Choroid plexus epithelial cell (primary cell): ENCODE measurements around the gene FSD1.

Source experiments
- DNase-seq: peaks from one replicate; pipeline ENCODE4 v3.0.0-alpha.2; 2010; ENCODE audit warnings: low read depth
- H3K4me3 ChIP-seq: 2 replicates; pipeline ENCODE4 v1.5.1; 2011; ENCODE audit warnings: low read depth, mild to moderate bottlenecking, control low read depth, low read length, moderate library complexity
- CTCF ChIP-seq: conservative IDR thresholded peaks from 2 replicates; pipeline ENCODE4 v1.5.1; 2011; ENCODE audit warnings: low read depth, mild to moderate bottlenecking, control low read depth, inconsistent platforms, low read length, moderate library complexity

Gene FSD1

GRCh38 chr19:4298810-4299550 is 5.4 kb upstream of the FSD1 start:
- TF ChIP-seq CTCF, result no peak
- no peak overlapping the region for H3K4me3 ChIP-seq
- no peak for DNase-seq

GRCh38 chr19:4300589-4300988 is 3.8 kb upstream of the FSD1 start:
- no peak for DNase-seq
- no peak for TF ChIP-seq CTCF
- no peak overlapping the region for H3K4me3 ChIP-seq

- no peak for DNase-seq
- TF ChIP-seq CTCF, result no peak
- H3K4me3 ChIP-seq, result no peak overlapping the region
Observed at GRCh38 chr19:4301590-4302242, 2.7 kb upstream of the FSD1 start.

- no peak for TF ChIP-seq CTCF
- no peak within 1 kb of the TSS for H3K4me3 ChIP-seq
- DNase-seq, result no peak
Observed at GRCh38 chr19:4302243-4302640, 2.2 kb upstream of the FSD1 start, which contains the start of gene TMIGD2. Gene TMIGD2 (minus strand): TSS chr19:4302389. CDS start chr19:4302385, 4 bp downstream.

- no peak overlapping the region for H3K4me3 ChIP-seq
- DNase-seq, result no peak
Observed at GRCh38 chr19:4303819-4304537, 420 bp upstream of the FSD1 start.

GRCh38 chr19:4305257-4305612 is 837 bp downstream of the FSD1 start:
- no peak for DNase-seq
- H3K4me3 ChIP-seq, result no peak overlapping the region
- no peak for TF ChIP-seq CTCF

More at GRCh38 chr19:4303819-4304537, 420 bp upstream of the FSD1 start:
- TF ChIP-seq CTCF, result no peak
